Thyroid gland (tissue), 4 donors: ENCODE measurements around the gene NIPSNAP3A.

ENCODE experiments used
- POLR2A ChIP-seq, 2 donors: fragments of 450-650 bp; IDR thresholded peaks; one replicate each; pipeline ENCODE4 v1.6.1; 2017; ENCODE audit warnings: antibody characterized with exemption in 2 of 2, mild to moderate bottlenecking in 2 of 2, moderate library complexity in 1 of 2
- TF ChIP-seq, protein P1 (sequence below), 6 experiments: fragments of 200-600 bp in 3 of 6; fragments of 450-650 bp in 3 of 6; sonication (generic) in 3 of 6; IDR thresholded peaks; one replicate each; pipeline ENCODE4 v1.5.1; 2016 to 2019; ENCODE audit warnings: antibody characterized with exemption in 6 of 6, mild to moderate bottlenecking in 2 of 6, inconsistent platforms in 1 of 6, moderate library complexity in 1 of 6

DNA sequence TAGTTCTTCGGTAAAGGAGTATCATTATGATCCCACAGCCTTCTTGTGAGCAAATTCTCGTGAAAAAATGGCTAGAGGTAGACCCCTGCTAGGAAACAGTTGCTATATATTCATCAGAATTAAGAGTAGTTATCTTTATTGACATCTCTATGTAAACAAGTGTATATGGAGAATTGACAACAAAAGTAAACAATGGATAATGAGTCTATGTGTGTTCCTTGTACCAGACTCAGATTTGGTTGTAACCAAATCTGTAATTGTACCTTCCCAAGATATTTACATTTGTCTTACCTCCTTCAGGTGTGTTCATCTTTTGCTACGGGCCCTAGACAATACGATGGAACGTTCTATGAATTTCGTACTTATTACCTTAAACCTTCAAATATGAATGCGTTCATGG lies 18.5 kb downstream of the NIPSNAP3A start:
- TF ChIP-seq, protein P1, sequence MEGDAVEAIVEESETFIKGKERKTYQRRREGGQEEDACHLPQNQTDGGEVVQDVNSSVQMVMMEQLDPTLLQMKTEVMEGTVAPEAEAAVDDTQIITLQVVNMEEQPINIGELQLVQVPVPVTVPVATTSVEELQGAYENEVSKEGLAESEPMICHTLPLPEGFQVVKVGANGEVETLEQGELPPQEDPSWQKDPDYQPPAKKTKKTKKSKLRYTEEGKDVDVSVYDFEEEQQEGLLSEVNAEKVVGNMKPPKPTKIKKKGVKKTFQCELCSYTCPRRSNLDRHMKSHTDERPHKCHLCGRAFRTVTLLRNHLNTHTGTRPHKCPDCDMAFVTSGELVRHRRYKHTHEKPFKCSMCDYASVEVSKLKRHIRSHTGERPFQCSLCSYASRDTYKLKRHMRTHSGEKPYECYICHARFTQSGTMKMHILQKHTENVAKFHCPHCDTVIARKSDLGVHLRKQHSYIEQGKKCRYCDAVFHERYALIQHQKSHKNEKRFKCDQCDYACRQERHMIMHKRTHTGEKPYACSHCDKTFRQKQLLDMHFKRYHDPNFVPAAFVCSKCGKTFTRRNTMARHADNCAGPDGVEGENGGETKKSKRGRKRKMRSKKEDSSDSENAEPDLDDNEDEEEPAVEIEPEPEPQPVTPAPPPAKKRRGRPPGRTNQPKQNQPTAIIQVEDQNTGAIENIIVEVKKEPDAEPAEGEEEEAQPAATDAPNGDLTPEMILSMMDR (IDR thresholded peaks at IDR 0.05) = no peak
- no peak for TF ChIP-seq POLR2A (IDR thresholded peaks at IDR 0.05)
